Activated CD8-positive, alpha-beta memory T cell treated with anti-CD3 and anti-CD28 coated beads for 24 hours (primary cell): ENCODE measurements around the gene ELMOD2.
"Not testable (repeated sequence)": the region's sequence is repeated elsewhere in the genome, so short reads cannot be mapped to it uniquely, and the experiment has no call there.

ENCODE experiments used
- DNase-seq: peaks from one replicate; pipeline ENCODE4 v3.0.0-alpha.2; 2020

ELMOD2 gene

GRCh38 chr4:140523857-140524742 is at the start of gene ELMOD2:
Gene ELMOD2, plus strand, starts transcription at chr4:140524168. Its CDS starts 1,261 bp downstream, at chr4:140525429.
- DNase-seq: peak; percentile 98

- DNase-seq: no peak
These were observed 40.5 kb upstream of the ELMOD2 start for GRCh38 chr4:140483445-140483844.

GRCh38 chr4:140485939-140486338 is 38.0 kb upstream of the ELMOD2 start:
- no peak for DNase-seq

GRCh38 chr4:140497405-140497746 is 26.6 kb upstream of the ELMOD2 start:
- DNase-seq: no peak

- DNase-seq: peak; percentile 58
These were observed 26.0 kb upstream of the ELMOD2 start, which contains the start of gene MGAT4D for GRCh38 chr4:140497747-140498636. Gene MGAT4D, minus strand, starts transcription at chr4:140498293. Its CDS starts 71 bp downstream, at chr4:140498222.

- no peak for DNase-seq
These were observed 24.6 kb upstream of the ELMOD2 start for GRCh38 chr4:140499391-140499790.

- DNase-seq: no peak
These were observed 19.7 kb upstream of the ELMOD2 start for GRCh38 chr4:140504261-140504660.

- DNase-seq: not testable (repeated sequence)
These were observed 10.2 kb upstream of the ELMOD2 start for GRCh38 chr4:140513765-140514164.

- no peak for DNase-seq
These were observed 8.5 kb upstream of the ELMOD2 start for GRCh38 chr4:140515423-140515822.

GRCh38 chr4:140523370-140523856 is 555 bp upstream of the ELMOD2 start:
- DNase-seq: no peak

- DNase-seq: no peak
These were observed 5.5 kb downstream of the ELMOD2 start for GRCh38 chr4:140529434-140529833.

- no peak for DNase-seq
These were observed 10.0 kb downstream of the ELMOD2 start for GRCh38 chr4:140533951-140534480.

- no peak for DNase-seq
These were observed 32.6 kb downstream of the ELMOD2 start for GRCh38 chr4:140556372-140557085.

GRCh38 chr4:140557831-140558435 is 34.0 kb downstream of the ELMOD2 start:
- no peak for DNase-seq

- no peak for DNase-seq
These were observed 35.7 kb downstream of the ELMOD2 start for GRCh38 chr4:140559696-140560095.

GRCh38 chr4:140568507-140569306 is 44.7 kb downstream of the ELMOD2 start, which contains the start of gene UCP1:
Gene UCP1, minus strand, starts transcription at chr4:140568961. Its CDS starts 232 bp downstream, at chr4:140568729.
- DNase-seq: peak; percentile 57

- no peak for DNase-seq
These were observed 45.3 kb downstream of the ELMOD2 start for GRCh38 chr4:140569307-140569638.

- DNase-seq: no peak
These were observed 47.7 kb downstream of the ELMOD2 start for GRCh38 chr4:140571620-140572019.

GRCh38 chr4:140575489-140575888 is 51.5 kb downstream of the ELMOD2 start:
- no peak for DNase-seq

- DNase-seq: no peak
These were observed 55.3 kb downstream of the ELMOD2 start for GRCh38 chr4:140579278-140579677.

GRCh38 chr4:140581078-140581477 is 57.1 kb downstream of the ELMOD2 start:
- DNase-seq: no peak
